B cell (primary cell): ENCODE measurements around the gene DBNDD2. TPM values are rescaled to one million over a fixed set of nuclear protein-coding genes. Genes with fewer than 3 reads are reported as not detected.
A peak's percentile ranks its signal among the peaks of the same experiment; 100 is the strongest.

Experiments used
- ATAC-seq: fragments of 200-7000 bp; cut with Tn5 transposase; one replicate; pipeline ENCODE4 v1.10.0; 2021; ENCODE audit warnings: low read depth, mild to moderate bottlenecking, moderate number of reproducible peaks, moderate library complexity
- CTCF ChIA-PET: fragments of 350-600 bp; sonication (Branson Sonifier 250); formaldehyde crosslinking; loops from one replicate; lab custom pipeline; 2021; ENCODE audit warnings: antibody characterized with exemption, inconsistent platforms; lab: Charles Lee
- POLR2A ChIA-PET: fragments of 350-600 bp; sonication (Branson Sonifier 250); formaldehyde crosslinking; loops from one replicate; lab custom pipeline; 2021; ENCODE audit warnings: antibody characterized with exemption; lab: Charles Lee
- DNase-seq: peaks from one replicate; pipeline ENCODE4 v3.0.0; 2013
- H2AFZ ChIP-seq: 2 replicates; pipeline ENCODE4 v1.6.1; 2012; ENCODE audit warnings: mild to moderate bottlenecking, low read depth, low read length; ENCODE audit not compliant: insufficient read depth, poor library complexity, severe bottlenecking
- H3K27ac ChIP-seq, 2 donors: 1 replicate in 1 of 2; 2 replicates in 1 of 2; pipeline ENCODE4 v1.5.1; 2012 to 2013; ENCODE audit warnings: low read length in 2 of 2, mild to moderate bottlenecking in 2 of 2, moderate library complexity in 1 of 2
- H3K27me3 ChIP-seq, 4 experiments: fragments of 200-600 bp in 1 of 4; sonication (generic) in 1 of 4; replicated peaks in 1 of 4; 1 replicate in 2 of 4; 2 replicates in 2 of 4; pipeline versions ENCODE4 v1.6.1 to v1.7.0; 2013 to 2016; ENCODE audit warnings: low read length in 3 of 4, mild to moderate bottlenecking in 2 of 4, mixed read lengths in 1 of 4, moderate library complexity in 1 of 4; ENCODE audit not compliant: insufficient read depth in 4 of 4, control insufficient read depth in 3 of 4; ENCODE audit errors: control extremely low read depth in 1 of 4
- H3K36me3 ChIP-seq, 2 experiments: replicated peaks in 1 of 2; 1 replicate in 1 of 2; 2 replicates in 1 of 2; pipeline versions ENCODE4 v1.6.1 to v1.7.1; 2013; ENCODE audit warnings: low read length in 1 of 2; ENCODE audit not compliant: insufficient read depth in 2 of 2, control insufficient read depth in 1 of 2; ENCODE audit errors: control extremely low read depth in 1 of 2, extremely low read depth in 1 of 2
- H3K4me1 ChIP-seq, 2 donors: fragments of 200-600 bp in 1 of 2; sonication (generic) in 1 of 2; 1 replicate in 1 of 2; 2 replicates in 1 of 2; pipeline versions ENCODE4 v1.5.1 to v1.6.1; 2013 to 2017; ENCODE audit warnings: low read length in 2 of 2; ENCODE audit not compliant: control insufficient read depth in 2 of 2, insufficient read depth in 2 of 2
- H3K4me2 ChIP-seq: replicated peaks from 2 replicates; pipeline ENCODE3; 2012; ENCODE audit warnings: mild to moderate bottlenecking, low read depth, low read length; ENCODE audit not compliant: poor library complexity, severe bottlenecking
- H3K4me3 ChIP-seq, 5 experiments: fragments of 200-600 bp in 1 of 5; sonication (generic) in 1 of 5; 1 replicate in 3 of 5; 2 replicates in 2 of 5; pipeline versions ENCODE4 v1.5.1 to v1.7.0; 2011 to 2016; ENCODE audit warnings: low read length in 4 of 5, mild to moderate bottlenecking in 4 of 5, low read depth in 2 of 5, control low read depth in 1 of 5, moderate library complexity in 1 of 5; ENCODE audit not compliant: insufficient read depth in 1 of 5; ENCODE audit errors: control extremely low read depth in 1 of 5, extremely low read depth in 1 of 5
- H3K79me2 ChIP-seq: fragments of 200-600 bp; sonication (generic); one replicate; pipeline ENCODE4 v1.6.0; 2016; ENCODE audit warnings: low read length; ENCODE audit not compliant: control insufficient read depth, insufficient read depth
- H3K9ac ChIP-seq: fragments of 200-600 bp; sonication (generic); 2 replicates; pipeline ENCODE4 v1.6.1; 2017; ENCODE audit warnings: mild to moderate bottlenecking, low read length, moderate library complexity
- H3K9me3 ChIP-seq, 3 donors: one replicate each; pipeline versions ENCODE4 v1.6.1 to v1.7.1; 2013; ENCODE audit warnings: low read length in 2 of 3; ENCODE audit not compliant: control insufficient read depth in 2 of 3, insufficient read depth in 1 of 3; ENCODE audit errors: control extremely low read depth in 1 of 3
- H4K20me1 ChIP-seq: 2 replicates; pipeline ENCODE4 v1.6.0; 2012; ENCODE audit warnings: mild to moderate bottlenecking, low read length; ENCODE audit not compliant: insufficient read depth, control insufficient read depth, poor library complexity, severe bottlenecking
- H3K27ac Mint-ChIP-seq: one replicate; pipeline ENCODE4 v1.8.0; 2021; ENCODE audit warnings: mixed read lengths
- H3K27me3 Mint-ChIP-seq: one replicate; pipeline ENCODE4 v1.8.0; 2021; ENCODE audit warnings: mixed read lengths
- H3K4me1 Mint-ChIP-seq: one replicate; pipeline ENCODE4 v1.8.0; 2021; ENCODE audit warnings: mixed read lengths
- H3K4me3 Mint-ChIP-seq: one replicate; pipeline ENCODE4 v1.8.0; 2021; ENCODE audit warnings: mixed read lengths
- H3K9me3 Mint-ChIP-seq: one replicate; pipeline ENCODE4 v1.8.0; 2022; ENCODE audit warnings: mixed read lengths; ENCODE audit not compliant: insufficient read depth
- EZH2 ChIP-seq: IDR thresholded peaks from 2 replicates; pipeline ENCODE4 v1.6.1; 2012; ENCODE audit warnings: borderline replicate concordance, low read depth, mild to moderate bottlenecking, moderate library complexity, low read length; ENCODE audit not compliant: insufficient read depth, poor library complexity, severe bottlenecking
- WGBS: methylation state at CpG from one replicate; pipeline ENCODE4 v1.1.5; 2013; ENCODE audit warnings: missing lambda C conversion rate; ENCODE audit not compliant: insufficient coverage; 5-methylcytosine and 5-hydroxymethylcytosine counted together
- intact Hi-C: fragments of 100-400 bp; cut with micrococcal nuclease; formaldehyde crosslinking; loops from one replicate; pipeline ENCODE4 v1.10.0; 2022
- polyA plus RNA-seq: library from polyadenylated mRNA; depleted of rRNA; stranded (reverse); fragments of >200 nt; gene quantifications from 2 replicates; pipeline ENCODE4 v1.2.3, GENCODE V29; 2012
- total RNA-seq, 2 donors: library from RNA; stranded (reverse); fragments of 120-200 nt in 1 of 2; gene quantifications; 1 replicate in 1 of 2; 2 replicates in 1 of 2; pipeline versions ENCODE4 v1.2.3 to v1.2.4, GENCODE V29; 2013 to 2022
- TF ChIP-seq, protein P1 (sequence below): fragments of 200-600 bp; IDR thresholded peaks from one replicate; pipeline ENCODE4 v1.8.0; 2022; ENCODE audit warnings: antibody characterized with exemption, mild to moderate bottlenecking

The DBNDD2 gene
- total and polyA plus RNA-seq, 2 donors (not counting 1 experiment from before 2014, with no cell fraction given), result 3.1 to 3.6 TPM

DNA sequence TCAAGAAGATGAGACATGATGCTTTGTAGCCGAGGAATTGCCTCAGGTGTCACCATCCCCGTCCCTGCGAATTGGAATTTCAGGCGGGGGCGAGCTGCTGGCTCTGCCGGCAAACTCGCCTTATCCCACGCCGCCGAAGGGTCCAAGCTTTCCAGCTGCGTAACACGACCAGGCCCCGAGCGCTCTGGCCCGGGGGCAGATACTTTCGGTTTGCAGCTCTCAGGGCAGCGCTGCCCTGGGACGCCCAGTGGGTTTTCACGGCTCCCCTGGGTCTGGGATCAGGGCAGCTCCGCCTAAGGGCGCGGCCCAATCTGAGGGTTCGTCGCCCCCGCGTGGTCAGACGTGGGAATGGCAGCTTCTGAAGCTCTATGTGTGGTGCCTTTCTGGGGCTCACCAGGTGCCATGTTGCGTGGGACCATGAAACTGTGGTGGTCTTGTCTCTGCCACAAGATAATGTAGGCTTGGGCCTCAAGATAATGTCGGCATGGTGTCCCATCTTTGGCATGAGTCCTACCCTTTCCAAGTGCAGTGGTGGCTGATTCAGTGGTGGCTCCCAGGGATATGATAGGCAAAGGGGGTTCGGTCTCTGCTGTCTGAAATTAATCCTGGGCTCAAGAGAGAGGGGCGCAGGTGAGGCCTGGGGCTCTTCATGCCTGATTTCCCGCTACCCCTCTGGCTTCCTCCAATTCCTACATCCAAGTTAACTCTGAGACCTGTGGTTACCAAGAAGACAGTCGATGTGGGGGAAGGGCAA lies 28.8 kb downstream of the DBNDD2 start:
- H3K4me3 Mint-ChIP-seq, result peak overlapping the region; percentile 90
- H3K9me3 ChIP-seq, result peaks cover 0 to 4% (median 2%) of the 10 kb centered on the region in 3 donors
- H3K79me2 ChIP-seq, result no peaks in the 10 kb centered on the region
- TF ChIP-seq, protein P1, sequence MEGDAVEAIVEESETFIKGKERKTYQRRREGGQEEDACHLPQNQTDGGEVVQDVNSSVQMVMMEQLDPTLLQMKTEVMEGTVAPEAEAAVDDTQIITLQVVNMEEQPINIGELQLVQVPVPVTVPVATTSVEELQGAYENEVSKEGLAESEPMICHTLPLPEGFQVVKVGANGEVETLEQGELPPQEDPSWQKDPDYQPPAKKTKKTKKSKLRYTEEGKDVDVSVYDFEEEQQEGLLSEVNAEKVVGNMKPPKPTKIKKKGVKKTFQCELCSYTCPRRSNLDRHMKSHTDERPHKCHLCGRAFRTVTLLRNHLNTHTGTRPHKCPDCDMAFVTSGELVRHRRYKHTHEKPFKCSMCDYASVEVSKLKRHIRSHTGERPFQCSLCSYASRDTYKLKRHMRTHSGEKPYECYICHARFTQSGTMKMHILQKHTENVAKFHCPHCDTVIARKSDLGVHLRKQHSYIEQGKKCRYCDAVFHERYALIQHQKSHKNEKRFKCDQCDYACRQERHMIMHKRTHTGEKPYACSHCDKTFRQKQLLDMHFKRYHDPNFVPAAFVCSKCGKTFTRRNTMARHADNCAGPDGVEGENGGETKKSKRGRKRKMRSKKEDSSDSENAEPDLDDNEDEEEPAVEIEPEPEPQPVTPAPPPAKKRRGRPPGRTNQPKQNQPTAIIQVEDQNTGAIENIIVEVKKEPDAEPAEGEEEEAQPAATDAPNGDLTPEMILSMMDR, result peak; percentile 93
- no peak for TF ChIP-seq EZH2
- ChIA-PET POLR2A (interaction anchor here (0.6 to 3.1 kb wide), 8 partner anchors 13 to 116 kb away, joined by 3 to 39 read pairs (median 6); partner anchors contain the start of genes PIGT and SYS1), CTCF (interaction anchor here (0.5 to 15.7 kb wide), 47 partner anchors 8 to 1053 kb away, joined by 3 to 814 read pairs (median 6); partner anchors contain the start of genes DBNDD2, PIGT, SDC4 and SYS1)
- H3K4me2 ChIP-seq, result peak overlapping the region; percentile 85
- DNase-seq (peak; percentile 89), ATAC-seq (peak; percentile 93)
- no peaks in the 10 kb centered on the region for H3K27me3 ChIP-seq
- peaks cover 31% of the 10 kb centered on the region for H3K4me1 Mint-ChIP-seq
- peaks cover 2% of the 10 kb centered on the region for H3K9me3 Mint-ChIP-seq
- H3K27ac ChIP-seq, result peak overlapping the region in 1 of 2 donors; percentile 53
- intact Hi-C loops, result loop anchor here (1.0 to 2.0 kb wide), 4 partner anchors 30 to 118 kb away; no protein-coding TSS in a partner anchor
- H3K27me3 Mint-ChIP-seq, result no peaks in the 10 kb centered on the region
- no peaks in the 10 kb centered on the region for H3K36me3 ChIP-seq
- H3K9ac ChIP-seq, result peak overlapping the region; percentile 69
- peak overlapping the region; percentile 32 to 81 (median 57) for H3K4me3 ChIP-seq
- peaks cover 30 to 33% of the 10 kb centered on the region in 2 donors for H3K4me1 ChIP-seq
- peak overlapping the region; percentile 86 for H3K27ac Mint-ChIP-seq
- 5% methylated on average over 29 of the region's 33 CpGs for WGBS
- no peaks in the 10 kb centered on the region for H4K20me1 ChIP-seq
- H2AFZ ChIP-seq, result peak overlapping the region; percentile 80

DNA sequence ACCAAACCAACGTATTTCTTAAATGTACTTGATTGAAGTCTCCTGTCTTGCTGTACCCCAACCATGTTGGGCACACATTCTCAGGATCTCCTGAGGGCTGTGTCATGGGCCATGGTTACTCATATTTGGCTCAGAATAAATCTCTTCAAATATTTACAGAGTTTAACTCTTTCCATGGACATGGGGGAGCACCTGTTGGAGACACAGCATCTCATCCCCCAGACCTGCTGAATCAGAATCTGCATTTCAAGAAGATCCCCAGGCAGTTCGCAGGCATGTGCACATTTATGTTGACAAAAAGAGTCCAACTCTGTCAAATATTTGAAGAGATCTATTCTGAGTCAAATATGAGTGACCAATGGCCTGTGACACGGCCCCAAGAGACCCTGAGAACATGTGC lies 32.3 kb downstream of the DBNDD2 start:
- DNase-seq (no peak), ATAC-seq (no peak)
- intact Hi-C loops, result no loop called here
- Histone ChIP-seq H3K36me3 (no peaks in the 10 kb centered on the region), H3K27me3 (peaks cover 0 to 3% (median 0%) of the 10 kb centered on the region in 4 experiments), H3K4me3 (no peak overlapping the region), H2AFZ (no peak overlapping the region), H3K79me2 (no peaks in the 10 kb centered on the region), H4K20me1 (no peaks in the 10 kb centered on the region), H3K9me3 (no peaks in the 10 kb centered on the region), H3K4me2 (no peak overlapping the region), H3K9ac (no peak overlapping the region), H3K27ac (no peak overlapping the region), H3K4me1 (peaks cover 14 to 17% of the 10 kb centered on the region in 2 donors)
- WGBS, result 94% methylated on average over 2 of the region's 3 CpGs
- ChIA-PET CTCF (interaction anchor here (1.0 to 15.7 kb wide), 5 partner anchors 10 to 119 kb away, joined by 3 to 814 read pairs (median 7); partner anchors contain the start of genes SYS1 and TP53TG5), POLR2A (no interaction called here)
- Mint-ChIP-seq H3K9me3 (no peaks in the 10 kb centered on the region), H3K4me3 (no peak overlapping the region), H3K27me3 (peaks cover 8% of the 10 kb centered on the region), H3K4me1 (peaks cover 14% of the 10 kb centered on the region), H3K27ac (no peak overlapping the region)
- TF ChIP-seq EZH2, result no peak
- TF ChIP-seq, protein P1, result no peak
